ENCODE measurements around the gene METTL16. TPM values are rescaled to one million over a fixed set of nuclear protein-coding genes. Genes with fewer than 3 reads are reported as not detected.

The METTL16 gene
- total and polyA plus RNA-seq, 9 of the 15 experiments (the other 6 are each of a cell fraction or from before 2014, with no cell fraction given), result 12.1 to 30.5 (median 19.8) TPM

- TF ChIP-seq SMAD4 (CRISPR knock-in tag; conservative IDR thresholded peaks at IDR 0.05) (0 out of 2 replicates have a peak, but pooled peaks have one; percentile 16), POLR2AphosphoS2 (IDR thresholded peaks at IDR 0.05; ENCODE audit: low read length) (no peak), NEUROD1 (IDR thresholded peaks at IDR 0.05; ENCODE audit: borderline replicate concordance, low read depth, low read length, partially characterized antibody) (peak; percentile 14), TFAM (CRISPR knock-in tag; conservative IDR thresholded peaks at IDR 0.05) (no peak), POLR2G (IDR thresholded peaks at IDR 0.05; ENCODE audit: low read depth, low read length) (peak; percentile 57), CEBPB (tag; IDR thresholded peaks at IDR 0.05) (peak; percentile 93), CXXC5 (CRISPR knock-in tag; IDR thresholded peaks at IDR 0.05) (peak; percentile 59), SIRT6 (IDR thresholded peaks at IDR 0.05; ENCODE audit: low read depth, low read length) (no peak), ZNF436 (CRISPR knock-in tag; IDR thresholded peaks at IDR 0.05) (no peak), ZNF263 (CRISPR knock-in tag; IDR thresholded peaks at IDR 0.05; ENCODE audit: borderline replicate concordance) (no peak), ESRRA (IDR thresholded peaks at IDR 0.05; ENCODE audit: borderline replicate concordance, low read depth) (0 out of 2 replicates have a peak, but pooled peaks have one; percentile 13), TAF7 (tag; IDR thresholded peaks at IDR 0.05) (no peak), SPI1 (IDR thresholded peaks at IDR 0.05; ENCODE audit: borderline replicate concordance, low read depth, low read length) (peak; percentile 59; the same call in 1 of the 2 replicates), L3MBTL2 (IDR thresholded peaks at IDR 0.05) (peak; percentile 75), NKRF (IDR thresholded peaks at IDR 0.05; ENCODE audit: borderline replicate concordance) (peak; percentile 73; the same call in 1 of the 2 replicates), ZNF717 (CRISPR knock-in tag; IDR thresholded peaks at IDR 0.05) (no peak), MAX (CRISPR knock-in tag; IDR thresholded peaks at IDR 0.05) (peak; percentile 71), HDAC1 (IDR thresholded peaks at IDR 0.05) (peak in 1 of 2 experiments; percentile 57; a peak in 1 of 4 replicates), GABPA (tag; conservative IDR thresholded peaks at IDR 0.05; ENCODE audit: low read depth) (peak; percentile 83), COPS2 (conservative IDR thresholded peaks at IDR 0.05) (no peak), NFIC (IDR thresholded peaks at IDR 0.05) (peak; percentile 60)
- TF ChIP-seq, protein P1, sequence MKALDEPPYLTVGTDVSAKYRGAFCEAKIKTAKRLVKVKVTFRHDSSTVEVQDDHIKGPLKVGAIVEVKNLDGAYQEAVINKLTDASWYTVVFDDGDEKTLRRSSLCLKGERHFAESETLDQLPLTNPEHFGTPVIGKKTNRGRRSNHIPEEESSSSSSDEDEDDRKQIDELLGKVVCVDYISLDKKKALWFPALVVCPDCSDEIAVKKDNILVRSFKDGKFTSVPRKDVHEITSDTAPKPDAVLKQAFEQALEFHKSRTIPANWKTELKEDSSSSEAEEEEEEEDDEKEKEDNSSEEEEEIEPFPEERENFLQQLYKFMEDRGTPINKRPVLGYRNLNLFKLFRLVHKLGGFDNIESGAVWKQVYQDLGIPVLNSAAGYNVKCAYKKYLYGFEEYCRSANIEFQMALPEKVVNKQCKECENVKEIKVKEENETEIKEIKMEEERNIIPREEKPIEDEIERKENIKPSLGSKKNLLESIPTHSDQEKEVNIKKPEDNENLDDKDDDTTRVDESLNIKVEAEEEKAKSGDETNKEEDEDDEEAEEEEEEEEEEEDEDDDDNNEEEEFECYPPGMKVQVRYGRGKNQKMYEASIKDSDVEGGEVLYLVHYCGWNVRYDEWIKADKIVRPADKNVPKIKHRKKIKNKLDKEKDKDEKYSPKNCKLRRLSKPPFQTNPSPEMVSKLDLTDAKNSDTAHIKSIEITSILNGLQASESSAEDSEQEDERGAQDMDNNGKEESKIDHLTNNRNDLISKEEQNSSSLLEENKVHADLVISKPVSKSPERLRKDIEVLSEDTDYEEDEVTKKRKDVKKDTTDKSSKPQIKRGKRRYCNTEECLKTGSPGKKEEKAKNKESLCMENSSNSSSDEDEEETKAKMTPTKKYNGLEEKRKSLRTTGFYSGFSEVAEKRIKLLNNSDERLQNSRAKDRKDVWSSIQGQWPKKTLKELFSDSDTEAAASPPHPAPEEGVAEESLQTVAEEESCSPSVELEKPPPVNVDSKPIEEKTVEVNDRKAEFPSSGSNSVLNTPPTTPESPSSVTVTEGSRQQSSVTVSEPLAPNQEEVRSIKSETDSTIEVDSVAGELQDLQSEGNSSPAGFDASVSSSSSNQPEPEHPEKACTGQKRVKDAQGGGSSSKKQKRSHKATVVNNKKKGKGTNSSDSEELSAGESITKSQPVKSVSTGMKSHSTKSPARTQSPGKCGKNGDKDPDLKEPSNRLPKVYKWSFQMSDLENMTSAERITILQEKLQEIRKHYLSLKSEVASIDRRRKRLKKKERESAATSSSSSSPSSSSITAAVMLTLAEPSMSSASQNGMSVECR (CRISPR knock-in tag; IDR thresholded peaks at IDR 0.05), result peak; percentile 13; the same call in 1 of the 2 replicates
These were observed 119.2 kb downstream of the METTL16 start (continued) for GRCh38 chr17:2392252-2393173.

All from K562 (cell line).